ENCODE results near the gene RNF14.
A peak's percentile ranks its signal among the peaks of the same experiment; 100 is the strongest.

Gene RNF14

GRCh38 chr5:141949511-141949910 is 19.4 kb upstream of the RNF14 start:
- no peak for DNase-seq

- no peak for DNase-seq
These were observed 18.5 kb upstream of the RNF14 start for GRCh38 chr5:141950207-141951005.

- DNase-seq, result peak in 2 of 4 experiments; percentile 4 to 14
These were observed 17.5 kb upstream of the RNF14 start for GRCh38 chr5:141951332-141951781.

- DNase-seq, result no peak
These were observed 16.9 kb upstream of the RNF14 start for GRCh38 chr5:141952020-141952419.

- DNase-seq, result no peak
These were observed 14.7 kb upstream of the RNF14 start for GRCh38 chr5:141954194-141954593.

GRCh38 chr5:141957367-141957996 is 11.4 kb upstream of the RNF14 start:
- no peak for DNase-seq

GRCh38 chr5:141958113-141958512 is 10.8 kb upstream of the RNF14 start, which contains the start of gene PCDH12:
Gene PCDH12 (minus strand): TSS chr5:141958202. CDS start chr5:141957851, 351 bp downstream.
- DNase-seq, result no peak

GRCh38 chr5:141958546-141959172 is 10.2 kb upstream of the RNF14 start:
- DNase-seq, result no peak

- no peak for DNase-seq
These were observed 8.9 kb upstream of the RNF14 start for GRCh38 chr5:141960018-141960417.

GRCh38 chr5:141960449-141961323 is 8.2 kb upstream of the RNF14 start:
- DNase-seq, result peak; percentile 69 to 83 (median 76)

GRCh38 chr5:141961466-141961865 is 7.4 kb upstream of the RNF14 start:
- no peak for DNase-seq

- no peak for DNase-seq
These were observed 5.2 kb upstream of the RNF14 start for GRCh38 chr5:141963701-141964100.

- DNase-seq, result no peak
These were observed 3.8 kb upstream of the RNF14 start for GRCh38 chr5:141965071-141965470.

GRCh38 chr5:141966275-141966962 is 2.5 kb upstream of the RNF14 start:
- no peak for DNase-seq

GRCh38 chr5:141966963-141967333 is 2.0 kb upstream of the RNF14 start:
- DNase-seq, result no peak

GRCh38 chr5:141969783-141970771 is 1.2 kb downstream of the RNF14 start:
- no peak for DNase-seq

GRCh38 chr5:141973871-141974595 is 5.1 kb downstream of the RNF14 start:
- no peak for DNase-seq

- no peak for DNase-seq
These were observed 7.3 kb downstream of the RNF14 start for GRCh38 chr5:141976176-141976575.

- DNase-seq, result no peak
These were observed 9.5 kb downstream of the RNF14 start for GRCh38 chr5:141978389-141978788.

GRCh38 chr5:141982626-141983025 is 13.7 kb downstream of the RNF14 start:
- DNase-seq, result no peak

Measured in activated naive CD4-positive, alpha-beta T cell (primary cell).